ENCODE measurements around the gene INSM2. TPM values are rescaled to one million over a fixed set of nuclear protein-coding genes. Genes with fewer than 3 reads are reported as not detected.

The INSM2 gene
- total RNA-seq, 4 donors from 2014 or later: 0.07 TPM; not detected in 3

DNA sequence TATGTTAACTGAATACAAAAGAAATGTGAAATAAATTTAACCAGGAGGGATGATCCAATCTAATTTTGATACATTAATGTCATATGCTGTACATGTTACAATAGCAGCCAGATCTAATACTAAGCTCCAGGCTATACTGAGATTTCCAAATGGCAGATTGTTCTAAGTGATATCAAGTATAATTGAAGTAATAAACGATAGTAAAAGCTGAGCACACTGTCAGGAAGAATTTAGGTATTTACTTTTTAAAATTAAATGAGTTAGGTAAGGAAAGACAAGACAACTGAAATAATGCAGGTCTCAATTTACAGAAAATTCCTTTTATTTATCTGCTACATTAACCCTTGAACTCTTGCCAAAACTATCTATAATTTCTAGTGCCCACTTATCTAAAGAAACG lies 39.9 kb downstream of the INSM2 start:
- TF ChIP-seq CTCF (IDR thresholded peaks at IDR 0.05): no peak
- no peak for TF ChIP-seq POLR2A (IDR thresholded peaks at IDR 0.05)
- no peak for DNase-seq
- H3K9me3 ChIP-seq: no peaks in the 10 kb centered on the region
- H3K36me3 ChIP-seq: no peaks in the 10 kb centered on the region
- intact Hi-C loops (cut with DNase I; ENCODE audit: low total_unique reads): no loop called here
- no peak overlapping the region for H3K27ac ChIP-seq
- no peak overlapping the region for H3K4me3 ChIP-seq
- H3K27me3 ChIP-seq: no peaks in the 10 kb centered on the region
- no peaks in the 10 kb centered on the region for H3K4me1 ChIP-seq

GRCh38 chr14:35576260-35576659 lies 42.3 kb downstream of the INSM2 start:
- no peak for DNase-seq
- H3K27ac ChIP-seq: no peak overlapping the region

DNA sequence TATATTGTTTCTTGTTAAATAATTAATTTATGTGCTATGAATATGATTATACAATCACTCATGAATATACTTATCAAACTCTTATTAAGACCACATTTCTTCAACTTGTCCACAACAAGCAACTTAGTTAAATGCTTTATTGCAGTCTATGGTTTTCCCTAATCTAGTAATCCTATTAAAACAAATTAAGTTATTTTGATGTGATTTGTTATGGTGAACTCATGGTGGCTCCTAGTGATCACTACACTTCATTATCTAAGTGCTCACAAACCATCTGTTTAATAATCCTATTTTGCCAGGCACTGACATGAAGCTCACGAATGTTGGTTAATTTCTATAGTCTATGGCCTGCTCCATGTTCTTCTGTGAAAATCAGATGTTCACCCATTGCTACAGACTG lies 42.9 kb downstream of the INSM2 start:
- Histone ChIP-seq H3K4me3 (no peak overlapping the region), H3K9me3 (no peaks in the 10 kb centered on the region), H3K27me3 (no peaks in the 10 kb centered on the region), H3K4me1 (no peaks in the 10 kb centered on the region), H3K27ac (no peak overlapping the region), H3K36me3 (no peaks in the 10 kb centered on the region)
- intact Hi-C loops (cut with DNase I; ENCODE audit: low total_unique reads): no loop called here
- TF ChIP-seq CTCF (IDR thresholded peaks at IDR 0.05): no peak
- TF ChIP-seq POLR2A (IDR thresholded peaks at IDR 0.05): no peak
- DNase-seq: no peak

More at GRCh38 chr14:35576260-35576659, 42.3 kb downstream of the INSM2 start:
- no peaks in the 10 kb centered on the region for H3K9me3 ChIP-seq
- no peak for TF ChIP-seq CTCF (IDR thresholded peaks at IDR 0.05)
- TF ChIP-seq POLR2A (IDR thresholded peaks at IDR 0.05): no peak
- H3K36me3 ChIP-seq: no peaks in the 10 kb centered on the region
- H3K27me3 ChIP-seq: no peaks in the 10 kb centered on the region
- intact Hi-C loops (cut with DNase I; ENCODE audit: low total_unique reads): no loop called here
- H3K4me3 ChIP-seq: no peak overlapping the region
- H3K4me1 ChIP-seq: no peaks in the 10 kb centered on the region

GRCh38 chr14:35578135-35578534 lies 44.2 kb downstream of the INSM2 start:
- H3K36me3 ChIP-seq: no peaks in the 10 kb centered on the region
- H3K4me3 ChIP-seq: no peak overlapping the region
- no peaks in the 10 kb centered on the region for H3K9me3 ChIP-seq
- DNase-seq: no peak
- H3K4me1 ChIP-seq: no peaks in the 10 kb centered on the region
- H3K27ac ChIP-seq: no peak overlapping the region
- no peak for TF ChIP-seq CTCF (IDR thresholded peaks at IDR 0.05)
- no peak for TF ChIP-seq POLR2A (IDR thresholded peaks at IDR 0.05)
- H3K27me3 ChIP-seq: no peaks in the 10 kb centered on the region
- intact Hi-C loops (cut with DNase I; ENCODE audit: low total_unique reads): no loop called here

GRCh38 chr14:35578639-35579038 lies 44.7 kb downstream of the INSM2 start:
- no peaks in the 10 kb centered on the region for H3K27me3 ChIP-seq
- TF ChIP-seq CTCF (IDR thresholded peaks at IDR 0.05) (no peak), POLR2A (IDR thresholded peaks at IDR 0.05) (no peak)
- no peak overlapping the region for H3K4me3 ChIP-seq
- H3K9me3 ChIP-seq: no peaks in the 10 kb centered on the region
- H3K27ac ChIP-seq: no peak overlapping the region
- intact Hi-C loops (cut with DNase I; ENCODE audit: low total_unique reads): no loop called here
- no peaks in the 10 kb centered on the region for H3K36me3 ChIP-seq
- no peaks in the 10 kb centered on the region for H3K4me1 ChIP-seq
- no peak for DNase-seq

Other genes starting within 250 kb of the INSM2 start
- gene PSMA6, start 241.8 kb upstream of the INSM2 start, total RNA-seq: 100 to 1,000 TPM; 114 to 180 (median 142) TPM
- 100 to 1,000 TPM; 112 to 387 (median 295) TPM for gene NFKBIA, start 129.4 kb upstream of the INSM2 start, total RNA-seq